ENCODE measurements around the gene HOPX. TPM values are rescaled to one million over a fixed set of nuclear protein-coding genes. Genes with fewer than 3 reads are reported as not detected.

Gene HOPX
- total RNA-seq, result 1.6 and 5.6 TPM in 2 replicates

GRCh38 chr4:56681158-56681852 is at the start of gene HOPX:
Gene HOPX, minus strand, starts transcription at chr4:56681296. Its CDS starts 23,480 bp downstream, at chr4:56657816.

Other genes with a start within 250 kb of the HOPX start
- 9.3 and 12.9 TPM in 2 replicates for gene PPAT, start 245.7 kb downstream of the HOPX start, total RNA-seq
- 52.9 and 58.0 TPM in 2 replicates for gene PAICS, start 245.0 kb downstream of the HOPX start, total RNA-seq
- 106 and 129 TPM in 2 replicates for gene SRP72, start 213.7 kb downstream of the HOPX start, total RNA-seq
- gene ARL9, start 175.5 kb downstream of the HOPX start, total RNA-seq, result 1.9 and 2.1 TPM in 2 replicates
- gene SPINK2, start 140.4 kb upstream of the HOPX start, total RNA-seq, result not detected in 2 replicates
- gene REST, start 226.6 kb upstream of the HOPX start, total RNA-seq, result 51.1 and 62.0 TPM in 2 replicates